A549 (cell line): ENCODE measurements around the gene TTC36. TPM values are rescaled to one million over a fixed set of nuclear protein-coding genes. Genes with fewer than 3 reads are reported as not detected.
A peak's percentile ranks its signal among the peaks of the same experiment; 100 is the strongest.

Experiments
- ATAC-seq, 2 experiments: fragments of 200-7000 bp in 1 of 2; fragments of >200 bp in 1 of 2; cut with Nextera tagmentation in 1 of 2; cut with Tn5 transposase in 1 of 2; 3 replicates each; pipeline versions ENCODE4 v1.8.0 to v1.9.1; 2018 to 2020; ENCODE audit warnings: mild to moderate bottlenecking in 1 of 2, moderate library complexity in 1 of 2
- CTCF ChIA-PET: fragments of 300-600 bp; sonication (Branson Sonifier 250); formaldehyde crosslinking; extraction: SDS; loops from one replicate; lab custom pipeline; 2021; ENCODE audit warnings: antibody characterized with exemption, inconsistent platforms; lab: Yijun Ruan, JAX
- POLR2A ChIA-PET: fragments of 350-600 bp; formaldehyde crosslinking; extraction: SDS; loops from one replicate; lab custom pipeline; 2021; ENCODE audit warnings: antibody characterized with exemption, inconsistent platforms; lab: Yijun Ruan, JAX
- DNase-seq, 2 experiments: peaks; one replicate each; pipeline versions ENCODE4 v3.0.0 to v3.0.0-alpha.2; 2011 to 2016; ENCODE audit warnings: low read depth in 1 of 2, low spot score in 1 of 2
- FAIRE-seq: peaks from 2 replicates; lab custom pipeline; 2011; peaks lifted over from hg19 to GRCh38; lab: Jason Lieb, UNC
- H3K27ac ChIP-seq, 2 experiments: fragments of >200 bp; sonication (Bioruptor Twin); formaldehyde crosslinking; 3 replicates each; pipeline ENCODE4 v1.5.1; 2016 to 2017
- H3K4me1 ChIP-seq: fragments of >200 bp; sonication (Bioruptor Twin); formaldehyde crosslinking; 3 replicates; pipeline ENCODE4 v1.6.1; 2016
- H3K4me2 ChIP-seq: fragments of >200 bp; sonication (Bioruptor Twin); formaldehyde crosslinking; 3 replicates; pipeline ENCODE4 v1.6.1; 2016
- H3K4me3 ChIP-seq: fragments of >200 bp; sonication (Bioruptor Twin); formaldehyde crosslinking; 3 replicates; pipeline ENCODE4 v1.5.1; 2016
- H3K9me3 ChIP-seq: fragments of >200 bp; sonication (Bioruptor Twin); formaldehyde crosslinking; 3 replicates; pipeline ENCODE4 v1.6.1; 2016
- BHLHE40 ChIP-seq: IDR thresholded peaks from 2 replicates; pipeline ENCODE4 v1.6.1; 2012; ENCODE audit warnings: low read depth, low read length, inconsistent platforms
- EHF ChIP-seq: fragments of 250-450 bp; sonication (Bioruptor Pico); IDR thresholded peaks from 2 replicates; pipeline ENCODE4 v1.5.0; 2020; ENCODE audit warnings: mild to moderate bottlenecking
- EHMT2 ChIP-seq: fragments of 200-600 bp; sonication (generic); IDR thresholded peaks from 2 replicates; pipeline ENCODE4 v1.6.1; 2016; ENCODE audit warnings: antibody characterized with exemption, low read depth, mild to moderate bottlenecking, moderate library complexity
- GATA3 ChIP-seq: IDR thresholded peaks from 2 replicates; pipeline ENCODE4 v1.6.1; 2012; ENCODE audit warnings: borderline replicate concordance
- HEYL ChIP-seq: fragments of 250-450 bp; sonication (Bioruptor Pico); IDR thresholded peaks from 2 replicates; pipeline ENCODE4 v1.8.0; 2021; ENCODE audit warnings: mild to moderate bottlenecking, moderate library complexity
- HOXA7 ChIP-seq: fragments of 250-450 bp; sonication (Bioruptor Pico); IDR thresholded peaks from 2 replicates; pipeline ENCODE4 v1.5.0; 2020; ENCODE audit warnings: mild to moderate bottlenecking, moderate library complexity
- JUN ChIP-seq, 2 experiments: fragments of >200 bp; sonication (Bioruptor Twin); formaldehyde crosslinking; IDR thresholded peaks; 2 replicates in 1 of 2; 3 replicates in 1 of 2; pipeline ENCODE4 v1.6.1; 2016 to 2017
- KDM1A ChIP-seq: fragments of 200-600 bp; sonication (generic); IDR thresholded peaks from 2 replicates; pipeline ENCODE4 v1.6.1; 2016; ENCODE audit warnings: low read depth, mild to moderate bottlenecking
- MAZ ChIP-seq: fragments of 150-350 bp; IDR thresholded peaks from 2 replicates; pipeline ENCODE4 v1.6.1; 2014; ENCODE audit warnings: antibody characterized with exemption, low read depth, low read length, borderline replicate concordance
- MYC ChIP-seq: IDR thresholded peaks from 2 replicates; pipeline ENCODE4 v1.6.1; 2012; ENCODE audit warnings: mild to moderate bottlenecking, inconsistent platforms, low read length, improper control_type of control experiment, borderline replicate concordance
- NPAS2 ChIP-seq: fragments of 250-450 bp; sonication (Bioruptor Pico); IDR thresholded peaks from 2 replicates; pipeline ENCODE4 v1.8.0; 2022; ENCODE audit warnings: mild to moderate bottlenecking, moderate library complexity, borderline replicate concordance
- NR3C1 ChIP-seq: fragments of >200 bp; sonication (Bioruptor Twin); formaldehyde crosslinking; IDR thresholded peaks from 3 replicates; pipeline ENCODE4 v1.6.1; 2017
- POLR2A ChIP-seq: IDR thresholded peaks from 2 replicates; pipeline ENCODE4 v1.6.1; 2012; ENCODE audit warnings: mild to moderate bottlenecking, low read length
- POLR2AphosphoS2 ChIP-seq: conservative IDR thresholded peaks from 2 replicates; pipeline ENCODE4 v1.6.1; 2012; ENCODE audit warnings: low read length, improper control_type of control experiment, inconsistent platforms
- RAD21 ChIP-seq, 2 experiments: fragments of >200 bp in 1 of 2; sonication (Bioruptor Twin) in 1 of 2; formaldehyde crosslinking in 1 of 2; IDR thresholded peaks in 1 of 2; conservative IDR thresholded peaks in 1 of 2; 2 replicates in 1 of 2; 3 replicates in 1 of 2; pipeline ENCODE4 v1.6.1; 2012 to 2018; ENCODE audit warnings: inconsistent platforms in 1 of 2
- RARB ChIP-seq: fragments of 250-450 bp; sonication (Bioruptor Pico); IDR thresholded peaks from 2 replicates; pipeline ENCODE4 v1.8.0; 2021; ENCODE audit warnings: mild to moderate bottlenecking, moderate library complexity
- SMC3 ChIP-seq: fragments of >200 bp; sonication (Bioruptor Twin); formaldehyde crosslinking; IDR thresholded peaks from 3 replicates; pipeline ENCODE4 v1.6.1; 2018; ENCODE audit warnings: inconsistent platforms
- TFCP2L1 ChIP-seq: fragments of 250-450 bp; sonication (Bioruptor Pico); IDR thresholded peaks from 2 replicates; pipeline ENCODE4 v1.5.0; 2021; ENCODE audit warnings: mild to moderate bottlenecking
- WGBS: methylation state at CpG from one replicate; pipeline ENCODE4 v1.1.6; 2017; ENCODE audit errors: missing lambda C conversion rate; 5-methylcytosine and 5-hydroxymethylcytosine counted together
- polyA plus RNA-seq, 4 experiments: library from polyadenylated mRNA; depleted of rRNA in 3 of 4; stranded (reverse); fragments of >200 nt; fragmentation: RNase III in 1 of 4; extraction: RNeasy Plus Mini Kit Qiagen cat#74134 plus additional on column Dnase treatment in 1 of 4; gene quantifications; 2 replicates in 3 of 4; 3 replicates in 1 of 4; pipeline ENCODE4 v1.2.3, GENCODE V29; 2011 to 2017
- TF ChIP-seq, protein P1 (sequence below): fragments of >200 bp; sonication (Bioruptor Twin); formaldehyde crosslinking; IDR thresholded peaks from 3 replicates; pipeline ENCODE4 v1.5.1; 2016
- TF ChIP-seq, protein P2 (sequence below): IDR thresholded peaks from 2 replicates; pipeline ENCODE4 v1.6.1; 2012; ENCODE audit warnings: low read depth, borderline replicate concordance
- TF ChIP-seq, protein P3 (sequence below): IDR thresholded peaks from 2 replicates; pipeline ENCODE4 v1.6.1; 2012
- TF ChIP-seq, protein P4 (sequence below): IDR thresholded peaks from 2 replicates; pipeline ENCODE4 v1.6.1; 2012

Gene TTC36
- polyA plus RNA-seq, 2 of the 4 experiments (the other 2 are of a cell fraction), result not detected

DNA sequence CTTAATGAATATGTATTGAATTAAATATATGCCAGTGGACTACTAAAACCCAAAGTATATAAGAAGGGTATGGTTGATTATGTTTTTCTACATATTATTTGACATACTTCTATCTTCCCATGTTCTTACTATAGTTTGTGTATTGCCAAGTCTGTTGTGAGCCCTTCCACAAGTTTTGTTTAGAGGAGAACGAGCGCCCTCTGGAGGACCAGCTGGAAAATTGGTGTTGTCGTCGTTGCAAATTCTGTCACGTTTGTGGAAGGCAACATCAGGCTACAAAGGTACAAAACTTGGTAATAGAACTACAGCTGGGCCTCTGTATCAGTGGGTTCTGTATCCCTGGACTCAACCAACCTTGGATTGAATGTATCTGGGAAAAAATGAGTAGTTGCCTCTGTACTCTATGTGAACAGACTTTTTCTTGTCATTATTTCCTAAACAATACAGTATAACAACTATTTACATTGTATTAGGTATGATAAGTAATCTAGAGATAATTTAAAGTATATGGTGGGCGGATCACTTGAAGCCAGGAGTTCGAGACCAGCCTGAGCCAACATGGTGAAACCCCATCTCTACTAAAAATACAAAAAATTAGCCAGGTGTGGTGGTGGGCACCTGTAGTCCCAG lies 38.7 kb upstream of the TTC36 start:
- CTCF ChIA-PET, result interaction anchor here (0.7 to 1.8 kb wide), 25 partner anchors 9 to 290 kb away, joined by 3 to 8 read pairs (median 4); no protein-coding TSS in a partner anchor
- FAIRE-seq, result no peak
- 12% methylated on average over 7 of the region's 7 CpGs for WGBS
- no peak for TF ChIP-seq NPAS2
- peak; percentile 55; the same call in 2 of the 3 replicates for TF ChIP-seq SMC3
- TF ChIP-seq, protein P1, sequence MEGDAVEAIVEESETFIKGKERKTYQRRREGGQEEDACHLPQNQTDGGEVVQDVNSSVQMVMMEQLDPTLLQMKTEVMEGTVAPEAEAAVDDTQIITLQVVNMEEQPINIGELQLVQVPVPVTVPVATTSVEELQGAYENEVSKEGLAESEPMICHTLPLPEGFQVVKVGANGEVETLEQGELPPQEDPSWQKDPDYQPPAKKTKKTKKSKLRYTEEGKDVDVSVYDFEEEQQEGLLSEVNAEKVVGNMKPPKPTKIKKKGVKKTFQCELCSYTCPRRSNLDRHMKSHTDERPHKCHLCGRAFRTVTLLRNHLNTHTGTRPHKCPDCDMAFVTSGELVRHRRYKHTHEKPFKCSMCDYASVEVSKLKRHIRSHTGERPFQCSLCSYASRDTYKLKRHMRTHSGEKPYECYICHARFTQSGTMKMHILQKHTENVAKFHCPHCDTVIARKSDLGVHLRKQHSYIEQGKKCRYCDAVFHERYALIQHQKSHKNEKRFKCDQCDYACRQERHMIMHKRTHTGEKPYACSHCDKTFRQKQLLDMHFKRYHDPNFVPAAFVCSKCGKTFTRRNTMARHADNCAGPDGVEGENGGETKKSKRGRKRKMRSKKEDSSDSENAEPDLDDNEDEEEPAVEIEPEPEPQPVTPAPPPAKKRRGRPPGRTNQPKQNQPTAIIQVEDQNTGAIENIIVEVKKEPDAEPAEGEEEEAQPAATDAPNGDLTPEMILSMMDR, result peak; percentile 80
- peak; percentile 73 to 76 for TF ChIP-seq RAD21 (conservative IDR thresholded peaks at IDR 0.05 in 1 of 2, IDR thresholded peaks at IDR 0.05 in 1 of 2)
- TF ChIP-seq, all 56 proteins: peak for 3
- Histone ChIP-seq H3K27ac (no peak overlapping the region), H3K4me3 (no peak overlapping the region), H3K9me3 (no peaks in the 10 kb centered on the region), H3K4me2 (no peak overlapping the region), H3K4me1 (no peaks in the 10 kb centered on the region)
- POLR2A ChIA-PET, result interaction anchor here (1.4 kb wide), 1 partner anchor 52 kb away, joined by 3 read pairs; the partner anchor contains the start of gene KMT2A
- ATAC-seq, result peak; percentile 43 to 67; a peak in 4 of 6 replicates
- peak; percentile 41 to 70 for DNase-seq

DNA sequence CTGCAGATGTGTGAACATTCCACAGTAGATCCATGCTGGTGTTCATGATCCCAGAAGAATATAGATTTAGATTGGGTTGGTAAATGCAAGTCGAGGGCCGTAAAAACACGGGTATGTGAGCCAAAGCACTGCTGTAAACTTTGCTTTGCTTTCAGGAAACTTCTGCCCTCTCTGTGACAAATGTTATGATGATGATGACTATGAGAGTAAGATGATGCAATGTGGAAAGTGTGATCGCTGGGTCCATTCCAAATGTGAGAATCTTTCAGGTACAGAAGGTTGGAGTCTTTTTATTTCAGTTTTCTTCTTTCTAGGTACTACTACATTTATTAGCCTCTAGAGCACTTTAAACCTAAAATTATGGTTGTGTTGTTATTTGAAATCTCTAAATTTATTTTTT lies 36.2 kb upstream of the TTC36 start:
- no peak overlapping the region for H3K4me2 ChIP-seq
- DNase-seq, result no peak
- POLR2A ChIA-PET, result no interaction called here
- TF ChIP-seq EHMT2, result no peak
- TF ChIP-seq HOXA7 (CRISPR knock-in tag), result no peak
- no peaks in the 10 kb centered on the region for H3K9me3 ChIP-seq
- H3K4me1 ChIP-seq, result no peaks in the 10 kb centered on the region
- no peak for FAIRE-seq
- no peak overlapping the region for H3K4me3 ChIP-seq
- no peak overlapping the region for H3K27ac ChIP-seq
- ATAC-seq, result no peak
- 87% methylated on average over 4 of the region's 4 CpGs for WGBS
- CTCF ChIA-PET, result no interaction called here

DNA sequence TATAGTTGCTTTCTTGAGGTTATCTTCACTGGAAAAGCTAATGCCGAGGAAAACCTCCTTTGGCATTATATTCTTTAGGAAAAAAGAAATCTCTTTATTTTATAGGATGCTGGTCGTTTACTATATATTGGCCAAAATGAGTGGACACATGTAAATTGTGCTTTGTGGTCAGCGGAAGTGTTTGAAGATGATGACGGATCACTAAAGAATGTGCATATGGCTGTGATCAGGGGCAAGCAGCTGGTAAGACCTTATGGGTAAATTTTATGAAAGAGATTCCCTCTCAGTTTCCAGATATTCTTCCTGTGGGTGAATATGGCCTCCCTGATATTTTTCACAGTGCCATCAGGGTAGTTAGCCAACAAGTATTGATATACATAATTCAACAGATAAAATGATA lies 29.4 kb upstream of the TTC36 start:
- no peak overlapping the region for H3K4me2 ChIP-seq
- no peak overlapping the region for H3K4me3 ChIP-seq
- TF ChIP-seq TFCP2L1 (CRISPR knock-in tag), result no peak
- TF ChIP-seq KDM1A, result no peak
- no peak for TF ChIP-seq MAZ
- no peak for TF ChIP-seq POLR2A
- no peak for TF ChIP-seq GATA3
- TF ChIP-seq POLR2AphosphoS2, result no peak
- no peak for TF ChIP-seq EHF (CRISPR knock-in tag)
- TF ChIP-seq JUN (IDR thresholded peaks at IDR 0.05), result no peak
- no peak for TF ChIP-seq MYC
- TF ChIP-seq, protein P2, sequence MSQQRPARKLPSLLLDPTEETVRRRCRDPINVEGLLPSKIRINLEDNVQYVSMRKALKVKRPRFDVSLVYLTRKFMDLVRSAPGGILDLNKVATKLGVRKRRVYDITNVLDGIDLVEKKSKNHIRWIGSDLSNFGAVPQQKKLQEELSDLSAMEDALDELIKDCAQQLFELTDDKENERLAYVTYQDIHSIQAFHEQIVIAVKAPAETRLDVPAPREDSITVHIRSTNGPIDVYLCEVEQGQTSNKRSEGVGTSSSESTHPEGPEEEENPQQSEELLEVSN, result no peak
- TF ChIP-seq, protein P3, sequence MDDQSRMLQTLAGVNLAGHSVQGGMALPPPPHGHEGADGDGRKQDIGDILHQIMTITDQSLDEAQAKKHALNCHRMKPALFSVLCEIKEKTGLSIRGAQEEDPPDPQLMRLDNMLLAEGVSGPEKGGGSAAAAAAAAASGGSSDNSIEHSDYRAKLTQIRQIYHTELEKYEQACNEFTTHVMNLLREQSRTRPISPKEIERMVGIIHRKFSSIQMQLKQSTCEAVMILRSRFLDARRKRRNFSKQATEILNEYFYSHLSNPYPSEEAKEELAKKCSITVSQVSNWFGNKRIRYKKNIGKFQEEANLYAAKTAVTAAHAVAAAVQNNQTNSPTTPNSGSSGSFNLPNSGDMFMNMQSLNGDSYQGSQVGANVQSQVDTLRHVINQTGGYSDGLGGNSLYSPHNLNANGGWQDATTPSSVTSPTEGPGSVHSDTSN, result no peak
- no peak for TF ChIP-seq NR3C1
- TF ChIP-seq BHLHE40, result no peak
- no peak for TF ChIP-seq HEYL
- no peak for TF ChIP-seq RARB
- TF ChIP-seq, protein P4, sequence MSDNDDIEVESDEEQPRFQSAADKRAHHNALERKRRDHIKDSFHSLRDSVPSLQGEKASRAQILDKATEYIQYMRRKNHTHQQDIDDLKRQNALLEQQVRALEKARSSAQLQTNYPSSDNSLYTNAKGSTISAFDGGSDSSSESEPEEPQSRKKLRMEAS, result no peak
- ChIA-PET CTCF (interaction anchor here (1.1 to 1.3 kb wide), 3 partner anchors 8 to 36 kb away, joined by 3 to 4 read pairs (median 3); no protein-coding TSS in a partner anchor), POLR2A (no interaction called here)
- H3K9me3 ChIP-seq, result no peaks in the 10 kb centered on the region
- H3K27ac ChIP-seq, result no peak overlapping the region
- ATAC-seq, result no peak
- no peaks in the 10 kb centered on the region for H3K4me1 ChIP-seq
- FAIRE-seq, result no peak
- no peak for DNase-seq
- WGBS, result 81% methylated on average over 4 of the region's 4 CpGs
